Measurements from ENCODE around the gene BUB1. TPM values are rescaled to one million over a fixed set of nuclear protein-coding genes. Genes with fewer than 3 reads are reported as not detected.

Gene BUB1
- total and polyA plus RNA-seq, 2 of the 8 experiments (the other 6 are each of a cell fraction or from before 2014, with no cell fraction given) = 48.4 to 113 TPM

DNA sequence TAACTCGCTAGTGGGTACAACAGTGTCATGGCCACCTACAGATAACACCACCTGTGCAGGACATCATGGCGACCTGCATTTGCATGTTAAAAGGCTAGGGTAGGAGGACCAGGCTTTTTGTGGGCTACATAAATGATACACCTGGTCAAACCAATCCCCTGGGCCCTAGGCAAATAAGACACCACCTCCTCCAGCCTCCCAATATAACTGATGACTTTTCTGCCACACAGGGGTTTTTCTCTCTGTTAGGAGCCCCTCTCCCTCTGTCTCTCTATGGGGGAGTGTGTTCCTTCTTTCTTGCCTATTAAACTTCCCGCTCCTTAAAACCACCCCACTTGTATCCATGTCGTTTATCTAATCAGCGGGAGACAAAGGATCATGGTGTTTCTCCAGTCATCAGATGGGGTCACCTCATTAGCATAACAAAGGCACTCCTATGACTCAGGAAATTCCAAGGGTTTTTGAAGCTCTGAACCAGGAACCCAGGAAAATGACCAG is 10.8 kb upstream of the BUB1 start (continued):
- TF ChIP-seq, protein P1, sequence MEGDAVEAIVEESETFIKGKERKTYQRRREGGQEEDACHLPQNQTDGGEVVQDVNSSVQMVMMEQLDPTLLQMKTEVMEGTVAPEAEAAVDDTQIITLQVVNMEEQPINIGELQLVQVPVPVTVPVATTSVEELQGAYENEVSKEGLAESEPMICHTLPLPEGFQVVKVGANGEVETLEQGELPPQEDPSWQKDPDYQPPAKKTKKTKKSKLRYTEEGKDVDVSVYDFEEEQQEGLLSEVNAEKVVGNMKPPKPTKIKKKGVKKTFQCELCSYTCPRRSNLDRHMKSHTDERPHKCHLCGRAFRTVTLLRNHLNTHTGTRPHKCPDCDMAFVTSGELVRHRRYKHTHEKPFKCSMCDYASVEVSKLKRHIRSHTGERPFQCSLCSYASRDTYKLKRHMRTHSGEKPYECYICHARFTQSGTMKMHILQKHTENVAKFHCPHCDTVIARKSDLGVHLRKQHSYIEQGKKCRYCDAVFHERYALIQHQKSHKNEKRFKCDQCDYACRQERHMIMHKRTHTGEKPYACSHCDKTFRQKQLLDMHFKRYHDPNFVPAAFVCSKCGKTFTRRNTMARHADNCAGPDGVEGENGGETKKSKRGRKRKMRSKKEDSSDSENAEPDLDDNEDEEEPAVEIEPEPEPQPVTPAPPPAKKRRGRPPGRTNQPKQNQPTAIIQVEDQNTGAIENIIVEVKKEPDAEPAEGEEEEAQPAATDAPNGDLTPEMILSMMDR (IDR thresholded peaks at IDR 0.05; ENCODE audit: control extremely low read depth in 1 of 3, insufficient read depth in 1 of 3, low read depth in 1 of 3, low read length in 3 of 3) = no peak
- TF ChIP-seq GABPA (IDR thresholded peaks at IDR 0.05; ENCODE audit: borderline replicate concordance, insufficient read depth, low read length) (no peak), PHF8 (conservative IDR thresholded peaks at IDR 0.05; ENCODE audit: low read depth, low read length) (no peak), SP4 (IDR thresholded peaks at IDR 0.05; ENCODE audit: low read length) (no peak), CBX5 (IDR thresholded peaks at IDR 0.05; ENCODE audit: low read depth, low read length) (no peak), KDM4A (IDR thresholded peaks at IDR 0.05; ENCODE audit: low read depth, low read length, severe bottlenecking) (no peak), FOSL1 (IDR thresholded peaks at IDR 0.05; ENCODE audit: insufficient read depth, low read depth, low read length) (no peak), SIRT6 (IDR thresholded peaks at IDR 0.05; ENCODE audit: low read length) (no peak), CEBPB (IDR thresholded peaks at IDR 0.05; ENCODE audit: low read depth, low read length) (no peak), SP1 (IDR thresholded peaks at IDR 0.05; ENCODE audit: low read depth, low read length) (peak; percentile 92), EGR1 (IDR thresholded peaks at IDR 0.05; ENCODE audit: borderline replicate concordance, low read depth, low read length) (0 out of 2 replicates have a peak, but pooled peaks have one; percentile 4)
- TF ChIP-seq, protein P2, sequence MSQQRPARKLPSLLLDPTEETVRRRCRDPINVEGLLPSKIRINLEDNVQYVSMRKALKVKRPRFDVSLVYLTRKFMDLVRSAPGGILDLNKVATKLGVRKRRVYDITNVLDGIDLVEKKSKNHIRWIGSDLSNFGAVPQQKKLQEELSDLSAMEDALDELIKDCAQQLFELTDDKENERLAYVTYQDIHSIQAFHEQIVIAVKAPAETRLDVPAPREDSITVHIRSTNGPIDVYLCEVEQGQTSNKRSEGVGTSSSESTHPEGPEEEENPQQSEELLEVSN (IDR thresholded peaks at IDR 0.05) = peak; percentile 32; the same call in 1 of the 2 replicates
- TF ChIP-seq, protein P3, sequence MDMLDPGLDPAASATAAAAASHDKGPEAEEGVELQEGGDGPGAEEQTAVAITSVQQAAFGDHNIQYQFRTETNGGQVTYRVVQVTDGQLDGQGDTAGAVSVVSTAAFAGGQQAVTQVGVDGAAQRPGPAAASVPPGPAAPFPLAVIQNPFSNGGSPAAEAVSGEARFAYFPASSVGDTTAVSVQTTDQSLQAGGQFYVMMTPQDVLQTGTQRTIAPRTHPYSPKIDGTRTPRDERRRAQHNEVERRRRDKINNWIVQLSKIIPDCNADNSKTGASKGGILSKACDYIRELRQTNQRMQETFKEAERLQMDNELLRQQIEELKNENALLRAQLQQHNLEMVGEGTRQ (IDR thresholded peaks at IDR 0.05; ENCODE audit: low read length) = no peak
